GM19452 (cell line): ENCODE data around the gene VWA5B1.

Experiments used
- ATAC-seq: cut with Tn5 transposase; IDR thresholded peaks from one replicate; pipeline ENCODE4 v1.9.1; 2021; ENCODE audit not compliant: unreplicated experiment

The VWA5B1 gene

GRCh38 chr1:20382711-20383110 is 92.0 kb downstream of the VWA5B1 start:
- ATAC-seq: no peak

GRCh38 chr1:20383631-20384030 is 93.0 kb downstream of the VWA5B1 start:
- no peak for ATAC-seq

GRCh38 chr1:20385630-20386029 is 95.0 kb downstream of the VWA5B1 start:
- no peak for ATAC-seq

- ATAC-seq: no peak
Observed at GRCh38 chr1:20386323-20387081, 95.8 kb downstream of the VWA5B1 start.

GRCh38 chr1:20389571-20389970 is 98.9 kb downstream of the VWA5B1 start:
- ATAC-seq: no peak

GRCh38 chr1:20390589-20391331 is 100.1 kb downstream of the VWA5B1 start:
- no peak for ATAC-seq

- no peak for ATAC-seq
Observed at GRCh38 chr1:20395255-20395654, 104.6 kb downstream of the VWA5B1 start.

- ATAC-seq: no peak
Observed at GRCh38 chr1:20398744-20399143, 108.1 kb downstream of the VWA5B1 start.

GRCh38 chr1:20399196-20399595 is 108.5 kb downstream of the VWA5B1 start:
- no peak for ATAC-seq

GRCh38 chr1:20399606-20400180 is 109.0 kb downstream of the VWA5B1 start:
- no peak for ATAC-seq

- no peak for ATAC-seq
Observed at GRCh38 chr1:20400341-20401177, 109.9 kb downstream of the VWA5B1 start.

GRCh38 chr1:20401405-20402010 is 110.8 kb downstream of the VWA5B1 start:
- no peak for ATAC-seq

GRCh38 chr1:20402585-20403422 is 112.1 kb downstream of the VWA5B1 start:
- no peak for ATAC-seq

GRCh38 chr1:20403423-20404145 is 112.9 kb downstream of the VWA5B1 start:
- ATAC-seq: no peak

GRCh38 chr1:20404466-20404865 is 113.8 kb downstream of the VWA5B1 start:
- ATAC-seq: no peak
